Measurements from ENCODE around the gene ETHE1. TPM values are rescaled to one million over a fixed set of nuclear protein-coding genes. Genes with fewer than 3 reads are reported as not detected.
A peak's percentile ranks its signal among the peaks of the same experiment; 100 is the strongest.

The ETHE1 gene
- total RNA-seq, 6 donors from 2014 or later: 27.4 to 69.2 (median 41.4) TPM

GRCh38 chr19:43555185-43555770 is 28.3 kb upstream of the ETHE1 start:
- Histone ChIP-seq H3K9me3 (no peaks in the 10 kb centered on the region), H3K4me3 (no peak overlapping the region), H3K27ac (no peak overlapping the region), H3K27me3 (no peaks in the 10 kb centered on the region), H3K36me3 (peaks cover 14 to 62% (median 38%) of the 10 kb centered on the region in 4 donors), H3K4me1 (peaks cover 0 to 6% (median 0%) of the 10 kb centered on the region in 4 donors)
- TF ChIP-seq CTCF (IDR thresholded peaks at IDR 0.05) (peak; percentile 49 to 74 (median 68)), EP300 (IDR thresholded peaks at IDR 0.05) (no peak)
- peak; percentile 70 to 80 for ATAC-seq (ENCODE audit: low FRiP score in 2 of 2)
- WGBS, 2 donors: 37 to 39% methylated on average over 8 of the region's 8 CpGs
- peak in 1 of 2 donors; percentile 53 for DNase-seq

DNA sequence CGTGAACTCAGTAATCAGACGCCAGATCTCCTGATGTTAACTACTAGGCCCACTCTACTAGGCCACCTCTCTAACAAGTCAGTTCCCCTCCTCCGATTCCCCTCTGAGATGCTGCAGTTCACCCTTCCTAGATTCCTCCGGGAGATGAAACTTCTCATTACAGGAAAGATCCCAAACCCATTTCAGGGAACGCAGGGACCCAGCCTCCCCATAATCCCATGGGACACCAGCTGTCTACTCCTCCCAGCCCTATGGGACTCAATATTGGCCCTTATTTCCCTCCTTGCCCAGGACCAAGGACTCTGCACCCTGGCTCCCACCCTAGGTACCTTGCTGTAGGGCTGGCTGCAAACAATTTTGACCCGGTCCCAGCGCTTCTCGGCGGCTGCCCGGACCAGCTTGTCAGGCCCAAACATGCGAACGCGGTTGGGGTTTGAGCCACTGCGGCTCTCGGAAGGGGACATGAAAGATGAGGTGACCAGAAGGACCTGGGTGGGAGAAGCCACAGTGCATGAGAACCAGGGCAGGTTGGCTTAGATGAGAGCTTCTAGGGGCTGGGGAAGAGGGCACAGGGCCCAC is 27.4 kb upstream of the ETHE1 start:
- H3K9me3 ChIP-seq: no peaks in the 10 kb centered on the region
- H3K27ac ChIP-seq: no peak overlapping the region
- H3K4me3 ChIP-seq: no peak overlapping the region
- ATAC-seq (ENCODE audit: low FRiP score in 2 of 2) (no peak), DNase-seq (peak in 1 of 2 donors; percentile 47)
- H3K4me1 ChIP-seq: peaks cover 0 to 6% (median 0%) of the 10 kb centered on the region in 4 donors
- TF ChIP-seq CTCF (IDR thresholded peaks at IDR 0.05) (no peak), EP300 (IDR thresholded peaks at IDR 0.05) (no peak), POLR2A (IDR thresholded peaks at IDR 0.05) (no peak), POLR2AphosphoS5 (IDR thresholded peaks at IDR 0.05) (no peak)
- WGBS, 2 donors: 95 to 98% methylated on average over 8 to 14 of the region's 15 CpGs
- H3K27me3 ChIP-seq: no peaks in the 10 kb centered on the region
- peaks cover 14 to 68% (median 37%) of the 10 kb centered on the region in 4 donors for H3K36me3 ChIP-seq

GRCh38 chr19:43553656-43554055 is 26.7 kb upstream of the ETHE1 start:
- no peaks in the 10 kb centered on the region for H3K9me3 ChIP-seq
- DNase-seq (no peak), ATAC-seq (ENCODE audit: low FRiP score in 2 of 2) (no peak)
- peaks cover 14 to 75% (median 37%) of the 10 kb centered on the region in 4 donors for H3K36me3 ChIP-seq
- H3K4me1 ChIP-seq: peaks cover 0 to 6% (median 0%) of the 10 kb centered on the region in 4 donors
- H3K27me3 ChIP-seq: no peaks in the 10 kb centered on the region
- no peak overlapping the region for H3K27ac ChIP-seq
- WGBS, 2 donors: 64% methylated on average over 4 of the region's 4 CpGs; no CpG with 5 or more reads in 1 of the 2 donors
- H3K4me3 ChIP-seq: no peak overlapping the region
- TF ChIP-seq CTCF (IDR thresholded peaks at IDR 0.05): no peak
- no peak for TF ChIP-seq POLR2A (IDR thresholded peaks at IDR 0.05)

DNA sequence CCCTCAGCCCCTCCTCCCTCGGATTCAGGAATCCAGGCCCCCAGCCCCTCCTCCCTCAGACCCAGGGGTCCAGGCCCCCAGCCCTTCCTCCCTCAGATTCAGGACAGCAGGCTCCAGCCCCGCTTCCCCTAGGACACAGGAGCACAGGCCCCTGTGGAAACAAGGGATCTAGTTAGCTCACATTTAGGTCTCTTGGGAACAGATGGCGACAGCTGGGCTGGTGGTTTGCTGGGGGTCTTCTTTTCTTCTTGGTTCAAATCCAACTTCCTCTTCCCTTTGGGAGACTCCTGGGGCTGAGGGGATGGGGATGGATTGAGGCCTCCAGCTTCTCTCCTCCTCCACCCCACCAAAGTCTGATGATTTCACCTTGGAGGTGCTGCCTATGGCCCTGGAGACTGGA is 25.6 kb upstream of the ETHE1 start:
- no peak overlapping the region for H3K4me3 ChIP-seq
- H3K27ac ChIP-seq: no peak overlapping the region
- H3K27me3 ChIP-seq: no peaks in the 10 kb centered on the region
- DNase-seq (no peak), ATAC-seq (ENCODE audit: low FRiP score in 2 of 2) (no peak)
- 63 to 100% methylated on average over 1 to 3 of the region's 3 CpGs for WGBS, 2 donors
- TF ChIP-seq CTCF (IDR thresholded peaks at IDR 0.05): no peak
- TF ChIP-seq POLR2AphosphoS5 (IDR thresholded peaks at IDR 0.05): no peak
- no peak for TF ChIP-seq POLR2A (IDR thresholded peaks at IDR 0.05)
- H3K9me3 ChIP-seq: no peaks in the 10 kb centered on the region
- H3K36me3 ChIP-seq: peaks cover 14 to 68% (median 37%) of the 10 kb centered on the region in 4 donors
- H3K4me1 ChIP-seq: no peaks in the 10 kb centered on the region

GRCh38 chr19:43552198-43552450 is 25.1 kb upstream of the ETHE1 start:
- no peak overlapping the region for H3K4me3 ChIP-seq
- no peak overlapping the region for H3K27ac ChIP-seq
- ATAC-seq (ENCODE audit: low FRiP score in 2 of 2): no peak
- DNase-seq: no peak
- 94 to 100% methylated on average over 2 to 3 of the region's 3 CpGs for WGBS, 2 donors
- no peaks in the 10 kb centered on the region for H3K4me1 ChIP-seq
- H3K36me3 ChIP-seq: peaks cover 14 to 67% (median 37%) of the 10 kb centered on the region in 4 donors
- no peak for TF ChIP-seq POLR2A (IDR thresholded peaks at IDR 0.05)
- TF ChIP-seq POLR2AphosphoS5 (IDR thresholded peaks at IDR 0.05): no peak
- no peak for TF ChIP-seq CTCF (IDR thresholded peaks at IDR 0.05)
- TF ChIP-seq EP300 (IDR thresholded peaks at IDR 0.05): no peak
- H3K9me3 ChIP-seq: no peaks in the 10 kb centered on the region
- no peaks in the 10 kb centered on the region for H3K27me3 ChIP-seq
